Endothelial cell of umbilical vein (primary cell): ENCODE measurements around the gene FOXRED2. TPM values are rescaled to one million over a fixed set of nuclear protein-coding genes. Genes with fewer than 3 reads are reported as not detected.

Experiments
- BruUV-seq: library from RNA; stranded (reverse); fragments of 400-500 nt; replicated peaks from 2 replicates; lab custom pipeline; 2021; lab: Mats Ljungman, UMichigan
- CTCF ChIA-PET: fragments of 300-600, 350-600 bp; sonication (Branson Sonifier 250); formaldehyde crosslinking; loops from one replicate; lab custom pipeline; 2021; ENCODE audit warnings: antibody characterized with exemption, inconsistent platforms; lab: Charles Lee
- POLR2A ChIA-PET: fragments of 300-600, 350-600 bp; sonication (Branson Sonifier 250); formaldehyde crosslinking; loops from one replicate; lab custom pipeline; 2021; ENCODE audit warnings: antibody characterized with exemption, inconsistent platforms; lab: Charles Lee
- DNase-seq: peaks from one replicate; pipeline ENCODE4 v3.0.0-alpha.2; 2011; ENCODE audit warnings: low read depth, low spot score
- FAIRE-seq: peaks from 2 replicates; lab custom pipeline; 2011; peaks lifted over from hg19 to GRCh38; lab: Jason Lieb, UNC
- H2AFZ ChIP-seq: 2 replicates; pipeline ENCODE4 v1.6.0; 2012; ENCODE audit warnings: low read depth, low read length, control low read depth, inconsistent platforms
- H3K27ac ChIP-seq: 2 replicates; pipeline ENCODE4 v1.5.1; 2011; ENCODE audit warnings: low read depth, mild to moderate bottlenecking, control low read depth, low read length, moderate library complexity; ENCODE audit not compliant: insufficient read depth
- H3K27me3 ChIP-seq, 2 experiments: 2 replicates each; pipeline versions ENCODE4 v1.6.0 to v1.6.1; 2011; ENCODE audit warnings: low read length in 2 of 2, mixed read lengths in 1 of 2; ENCODE audit not compliant: control insufficient read depth in 2 of 2, insufficient read depth in 2 of 2
- H3K36me3 ChIP-seq, 2 experiments: 2 replicates in 1 of 2; 3 replicates in 1 of 2; pipeline ENCODE4 v1.5.1; 2011; ENCODE audit warnings: low read length in 2 of 2, mild to moderate bottlenecking in 1 of 2, moderate library complexity in 1 of 2; ENCODE audit not compliant: control insufficient read depth in 2 of 2, insufficient read depth in 2 of 2; ENCODE audit errors: extremely low read depth in 1 of 2
- H3K4me1 ChIP-seq: 3 replicates; pipeline ENCODE4 v1.5.1; 2011; ENCODE audit warnings: mild to moderate bottlenecking, low read length; ENCODE audit not compliant: control insufficient read depth, insufficient read depth; ENCODE audit errors: extremely low read depth
- H3K4me2 ChIP-seq: 2 replicates; pipeline ENCODE4 v1.6.1; 2011; ENCODE audit warnings: low read length, control low read depth, mixed read lengths; ENCODE audit not compliant: insufficient read depth
- H3K4me3 ChIP-seq, 3 experiments: fragments of 200-600 bp in 1 of 3; sonication (generic), shearing (Covaris generic) in 1 of 3; replicated peaks in 1 of 3; 2 replicates each; pipeline ENCODE4 v1.5.1; 2011 to 2016; ENCODE audit warnings: control low read depth in 3 of 3, low read length in 3 of 3, mild to moderate bottlenecking in 2 of 3, inconsistent platforms in 1 of 3, low read depth in 1 of 3, moderate library complexity in 1 of 3; ENCODE audit not compliant: insufficient read depth in 1 of 3
- H3K79me2 ChIP-seq: 2 replicates; pipeline ENCODE4 v1.6.0; 2012; ENCODE audit warnings: low read length, inconsistent platforms; ENCODE audit not compliant: control insufficient read depth, insufficient read depth
- H3K9ac ChIP-seq: replicated peaks from 2 replicates; pipeline ENCODE3; 2011; ENCODE audit warnings: low read length, control low read depth; ENCODE audit not compliant: insufficient read depth; ENCODE audit errors: extremely low read depth
- H3K9me1 ChIP-seq: replicated peaks from 3 replicates; pipeline ENCODE4 v1.6.0; 2011; ENCODE audit warnings: mild to moderate bottlenecking, low read length; ENCODE audit not compliant: control insufficient read depth, insufficient read depth; ENCODE audit errors: extremely low read depth
- H3K9me3 ChIP-seq: replicated peaks from 2 replicates; pipeline ENCODE4 v1.5.1; 2012; ENCODE audit warnings: low read length, inconsistent platforms; ENCODE audit not compliant: control insufficient read depth, insufficient read depth
- H4K20me1 ChIP-seq: replicated peaks from 2 replicates; pipeline ENCODE3; 2011; ENCODE audit warnings: mild to moderate bottlenecking, low read length; ENCODE audit not compliant: control insufficient read depth, insufficient read depth; ENCODE audit errors: extremely low read depth
- CTCF ChIP-seq, 2 donors: IDR thresholded peaks; 1 replicate in 1 of 2; 2 replicates in 1 of 2; pipeline ENCODE4 v1.5.1; 2011; ENCODE audit warnings: low read length in 2 of 2, mild to moderate bottlenecking in 2 of 2, moderate library complexity in 2 of 2, control low read depth in 1 of 2, inconsistent platforms in 1 of 2, low read depth in 1 of 2; ENCODE audit not compliant: insufficient read depth in 1 of 2; ENCODE audit errors: extremely low read depth in 1 of 2
- EZH2 ChIP-seq: IDR thresholded peaks from 2 replicates; pipeline ENCODE4 v1.6.1; 2012; ENCODE audit warnings: borderline replicate concordance, low read depth, mild to moderate bottlenecking, moderate library complexity, low read length, inconsistent platforms; ENCODE audit not compliant: severe bottlenecking
- FOS ChIP-seq: IDR thresholded peaks from 2 replicates; pipeline ENCODE4 v1.6.1; 2011; ENCODE audit warnings: mild to moderate bottlenecking, low read length, moderate library complexity, borderline replicate concordance; ENCODE audit not compliant: insufficient read depth
- GATA2 ChIP-seq: IDR thresholded peaks from 2 replicates; pipeline ENCODE4 v1.7.0; 2011; ENCODE audit warnings: low read depth, mild to moderate bottlenecking, moderate library complexity, mixed read lengths, low read length; ENCODE audit not compliant: insufficient read length, insufficient read depth
- JUN ChIP-seq: IDR thresholded peaks from 2 replicates; pipeline ENCODE4 v1.6.1; 2011; ENCODE audit warnings: borderline replicate concordance, low read depth; ENCODE audit not compliant: insufficient read length, insufficient read depth
- MAX ChIP-seq: IDR thresholded peaks from 2 replicates; pipeline ENCODE4 v1.6.1; 2011; ENCODE audit not compliant: insufficient read depth, insufficient read length
- MYC ChIP-seq: IDR thresholded peaks from one replicate; pipeline ENCODE4 v1.6.1; 2011; ENCODE audit warnings: mild to moderate bottlenecking, low read depth, low read length
- POLR2A ChIP-seq: IDR thresholded peaks from 2 replicates; pipeline ENCODE4 v1.6.1; 2012; ENCODE audit warnings: low read depth, mild to moderate bottlenecking, control low read depth, low read length
- POLR2AphosphoS5 ChIP-seq: IDR thresholded peaks from 2 replicates; pipeline ENCODE4 v1.6.1; 2012; ENCODE audit warnings: low read depth, mild to moderate bottlenecking, control low read depth, low read length, moderate library complexity; ENCODE audit not compliant: insufficient read depth
- dilution Hi-C: fragments of 300-500 bp; cut with MboI; formaldehyde crosslinking; loops from one replicate; pipeline ENCODE4 v1.15.0; 2019; ENCODE audit warnings: low sequenced_read_pairs; ENCODE audit not compliant: extremely low pct_ligation_motif_present
- intact Hi-C: fragments of 100-400 bp; cut with micrococcal nuclease; formaldehyde crosslinking; loops from one replicate; pipeline ENCODE4 v1.10.0; 2022
- polyA plus RNA-seq, 4 experiments: library from polyadenylated mRNA; depleted of rRNA in 3 of 4; stranded (reverse) in 3 of 4; unstranded in 1 of 4; fragments of >200 nt; gene quantifications; 2 replicates each; pipeline versions ENCODE4 v1.2.1 to v1.2.3, GENCODE V29; 2011 to 2012; ENCODE audit warnings: missing spikeins in 1 of 4
- total RNA-seq: library from RNA; stranded (reverse); gene quantifications from 2 replicates; pipeline ENCODE4 v1.2.3, GENCODE V29; 2021

Gene FOXRED2
- total and polyA plus RNA-seq, 2 donors (not counting 3 experiments of a cell fraction or from before 2014, with no cell fraction given), result 8.4 to 20.4 TPM

- intact Hi-C loops, result no loop called here
- H3K36me3 ChIP-seq, result no peaks in the 10 kb centered on the region
- H3K27me3 ChIP-seq, result no peaks in the 10 kb centered on the region
- no peaks in the 10 kb centered on the region for H3K9me3 ChIP-seq
- no TSS peak for BruUV-seq
- H3K4me2 ChIP-seq, result no peak overlapping the region
- H3K9me1 ChIP-seq, result no peaks in the 10 kb centered on the region
- dilution Hi-C loops, result no loop called here
- H3K4me3 ChIP-seq, result no peak overlapping the region
- no peak for FAIRE-seq
- DNase-seq, result no peak
- no peaks in the 10 kb centered on the region for H4K20me1 ChIP-seq
- no peaks in the 10 kb centered on the region for H3K79me2 ChIP-seq
- peaks cover 21% of the 10 kb centered on the region for H3K4me1 ChIP-seq
- TF ChIP-seq EZH2 (no peak), POLR2AphosphoS5 (no peak), JUN (no peak), MAX (no peak), CTCF (IDR thresholded peaks at IDR 0.05; ENCODE audit: extremely low read depth in 1 of 2, insufficient read depth in 1 of 2, low read depth in 1 of 2, low read length in 2 of 2) (no peak), MYC (no peak), GATA2 (no peak), POLR2A (no peak), FOS (no peak)
- H3K27ac ChIP-seq, result no peak overlapping the region
- POLR2A ChIA-PET, result interaction anchor here (0.9 kb wide), 1 partner anchor 70 kb away, joined by 3 read pairs; the partner anchor contains the start of gene MYH9
- no peak overlapping the region for H3K9ac ChIP-seq
- peak overlapping the region; percentile 18 for H2AFZ ChIP-seq
- CTCF ChIA-PET, result interaction anchor here (1.4 kb wide), 1 partner anchor 12 kb away, joined by 8 read pairs; no protein-coding TSS in a partner anchor
These were observed 49.0 kb downstream of the FOXRED2 start for GRCh38 chr22:36457688-36458450.
